ENCODE data around the gene REG1A.

- TF ChIP-seq YY1 (IDR thresholded peaks at IDR 0.05; ENCODE audit: low read depth) (no peak), NFIC (IDR thresholded peaks at IDR 0.05) (no peak), EP300 (IDR thresholded peaks at IDR 0.05; ENCODE audit: borderline replicate concordance) (no peak), CEBPB (IDR thresholded peaks at IDR 0.05) (no peak), RAD21 (IDR thresholded peaks at IDR 0.05; ENCODE audit: low read depth) (no peak), CREB1 (IDR thresholded peaks at IDR 0.05; ENCODE audit: low read depth) (no peak), EGR1 (IDR thresholded peaks at IDR 0.05) (no peak), REST (IDR thresholded peaks at IDR 0.05; ENCODE audit: low read depth) (no peak), MAX (IDR thresholded peaks at IDR 0.05) (no peak)
Measured at GRCh38 chr2:79112269-79112668, 8.0 kb upstream of the REG1A start.

All from Ishikawa (cell line).